HS-5 (cell line): ENCODE data around the gene CRACR2B.

Experiments used
- DNase-seq: peaks from one replicate; pipeline ENCODE4 v3.0.0-alpha.2; 2012; ENCODE audit warnings: low read depth

The CRACR2B gene

GRCh38 chr11:827897-828192, at the start of gene CRACR2B:
TSS of gene CRACR2B (plus strand) at chr11:827919. CDS start at chr11:828608, 689 bp downstream.
- no peak for DNase-seq

- DNase-seq: no peak
Observed at GRCh38 chr11:778976-779954, 48.5 kb upstream of the CRACR2B start.

GRCh38 chr11:779955-780532, 47.7 kb upstream of the CRACR2B start:
- no peak for DNase-seq

- DNase-seq: no peak
Observed at GRCh38 chr11:782264-783174, 45.2 kb upstream of the CRACR2B start.

- no peak for DNase-seq
Observed at GRCh38 chr11:783581-784015, 44.1 kb upstream of the CRACR2B start.

GRCh38 chr11:786235-787083, 41.3 kb upstream of the CRACR2B start:
- no peak for DNase-seq

- no peak for DNase-seq
Observed at GRCh38 chr11:787084-787675, 40.5 kb upstream of the CRACR2B start.

GRCh38 chr11:788009-788640, 39.6 kb upstream of the CRACR2B start:
- DNase-seq: no peak

- no peak for DNase-seq
Observed at GRCh38 chr11:788953-789940, 38.5 kb upstream of the CRACR2B start.

GRCh38 chr11:789943-790342, 37.8 kb upstream of the CRACR2B start, which contains the start of gene CEND1:
TSS of gene CEND1 (minus strand) at chr11:790090. CDS start at chr11:788576, 1,514 bp downstream.
- no peak for DNase-seq

- no peak for DNase-seq
Observed at GRCh38 chr11:790721-791564, 36.8 kb upstream of the CRACR2B start.

- no peak for DNase-seq
Observed at GRCh38 chr11:791658-792534, 35.8 kb upstream of the CRACR2B start.

GRCh38 chr11:792535-792821, 35.2 kb upstream of the CRACR2B start:
- no peak for DNase-seq

GRCh38 chr11:792873-793272, 34.8 kb upstream of the CRACR2B start:
- no peak for DNase-seq

- DNase-seq: no peak
Observed at GRCh38 chr11:793556-793955, 34.2 kb upstream of the CRACR2B start.

GRCh38 chr11:794013-794765, 33.5 kb upstream of the CRACR2B start:
- DNase-seq: no peak
